GOT3 (cell line): ENCODE data around the gene ETFDH.
"Not testable (repeated sequence)": the region's sequence is repeated elsewhere in the genome, so short reads cannot be mapped to it uniquely, and the experiment has no call there.

Experiments used
- DNase-seq: peaks from one replicate; lab custom pipeline; 2025; ENCODE audit warnings: mixed read lengths; lab: John Stamatoyannopoulos, UW

The ETFDH gene

DNA sequence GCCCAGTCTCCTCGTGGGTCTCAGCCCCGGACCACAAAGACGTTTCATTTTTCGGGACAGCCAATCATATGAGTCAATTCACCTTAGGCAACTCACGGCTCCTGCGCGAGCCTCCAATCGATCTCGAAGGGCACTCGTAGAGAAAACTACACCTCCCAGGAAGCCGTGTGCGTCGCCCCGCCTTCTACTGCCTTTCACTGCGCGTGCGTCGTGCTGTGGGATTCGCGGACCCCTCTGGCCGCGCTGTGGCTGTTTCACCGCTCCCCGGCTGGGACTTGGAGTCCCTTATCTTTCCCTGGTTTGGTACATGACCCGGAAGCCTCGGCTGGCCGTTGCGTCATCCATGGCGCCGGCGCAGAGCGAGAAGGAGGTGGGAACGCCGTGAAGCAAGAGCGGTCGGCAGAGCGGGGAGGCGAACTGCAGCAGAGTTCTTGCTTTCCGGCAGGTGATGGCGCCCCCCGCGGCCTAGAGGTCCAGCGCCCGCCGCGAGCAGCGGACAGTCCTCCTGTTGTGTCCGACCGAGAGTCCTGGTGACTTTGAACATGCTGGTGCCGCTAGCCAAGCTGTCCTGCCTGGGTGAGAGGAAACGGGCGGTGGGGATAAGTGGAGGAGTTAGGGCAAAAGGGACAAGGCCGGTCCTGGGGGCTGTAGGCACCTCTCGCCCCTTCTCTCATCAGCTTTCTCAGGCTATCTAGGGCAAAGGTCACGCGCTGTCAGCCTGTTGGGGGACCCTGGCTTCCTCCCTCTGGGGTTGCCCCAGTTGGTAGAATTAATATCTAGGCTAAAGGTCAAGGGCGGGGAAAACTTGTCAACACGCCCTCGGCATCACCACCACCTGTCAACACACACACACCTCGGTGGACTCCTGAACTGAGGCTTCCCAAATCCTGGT, at the start of gene ETFDH:
Gene ETFDH, plus strand, starts transcription at position 382 of the 892 bp plus-strand sequence. Its CDS starts 161 bp downstream, at position 543.
- peak; percentile 86 for DNase-seq

DNA sequence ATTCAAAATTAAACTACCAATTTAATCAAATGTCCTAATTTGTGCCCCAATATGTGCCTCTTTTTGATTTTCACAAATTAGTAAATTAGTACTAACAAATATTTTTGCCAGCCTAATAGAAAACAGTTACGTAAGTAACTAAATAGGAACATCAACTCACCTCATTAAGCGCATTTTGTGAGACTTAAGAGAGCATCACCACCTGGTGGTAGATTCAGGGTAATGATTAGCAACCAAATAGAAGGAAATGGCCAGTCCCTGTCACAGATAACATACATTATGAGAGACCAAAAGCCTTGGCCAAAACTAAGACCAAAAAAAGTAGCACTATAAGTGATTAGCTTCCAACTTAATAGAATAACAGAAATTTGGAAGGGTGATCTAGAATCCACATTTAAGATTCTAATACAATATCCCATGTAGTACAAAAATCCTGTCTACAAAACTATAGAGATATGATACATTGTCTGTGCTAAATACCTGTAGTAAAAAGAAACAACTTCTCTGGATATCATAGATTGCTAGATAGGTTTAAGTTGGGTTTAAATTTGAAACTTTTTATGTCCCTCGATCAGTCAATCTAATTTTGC, 47.1 kb upstream of the ETFDH start:
- DNase-seq = no peak

DNA sequence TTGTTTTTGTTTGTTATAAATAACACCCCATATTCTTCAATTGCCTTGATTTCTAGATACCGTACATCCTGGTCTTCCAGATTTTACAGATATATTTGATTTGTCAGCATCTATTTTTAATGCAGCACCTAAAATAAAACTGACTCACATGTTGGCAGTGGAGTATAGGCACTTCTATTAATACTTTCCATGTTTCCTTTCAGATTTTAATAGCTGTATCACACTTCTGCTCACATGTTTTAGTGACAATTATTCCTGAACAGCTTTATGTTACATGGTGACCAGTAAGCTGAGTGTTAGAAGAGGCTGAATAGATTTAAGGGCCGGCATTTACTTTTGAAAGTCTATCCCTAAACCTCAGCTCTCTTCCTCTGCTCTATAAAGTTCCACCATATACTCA, 46.6 kb upstream of the ETFDH start:
- DNase-seq = no peak

DNA sequence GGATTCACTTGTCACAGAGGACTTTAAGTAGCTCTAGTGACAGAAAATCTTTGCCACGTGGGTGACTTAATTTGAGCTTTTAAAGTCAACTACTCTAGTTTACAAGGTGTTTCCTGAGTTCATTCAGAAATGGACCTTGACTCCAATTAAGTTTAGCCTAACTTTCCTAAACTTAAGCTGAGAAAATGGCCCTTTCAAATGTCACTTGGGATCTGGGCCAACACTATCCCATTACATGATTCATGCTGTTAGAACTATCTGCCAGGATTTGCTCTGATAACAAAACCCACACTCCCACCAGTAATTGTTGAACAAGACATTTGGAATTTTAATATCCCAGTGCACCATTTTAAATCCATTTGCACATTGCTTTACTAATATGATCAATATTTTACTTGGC, 41.2 kb upstream of the ETFDH start:
- DNase-seq = no peak

DNA sequence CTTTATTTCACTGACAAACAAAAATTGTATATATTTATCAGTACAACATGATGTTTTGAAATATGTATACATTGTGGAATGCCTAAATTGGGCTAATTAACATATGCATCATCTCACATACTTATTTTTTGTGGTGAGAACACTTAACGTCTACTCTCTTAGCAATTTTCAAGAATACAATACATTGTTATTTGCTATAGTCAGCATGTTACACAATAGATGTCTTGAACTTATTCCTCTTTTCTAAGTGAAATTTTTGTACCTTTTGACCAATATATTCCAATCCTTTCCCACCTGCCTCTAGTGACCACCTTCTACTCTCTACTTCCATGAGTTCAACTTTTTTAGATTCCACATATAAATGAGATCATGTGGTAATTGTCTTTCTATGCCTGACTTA, 35.5 kb upstream of the ETFDH start:
- DNase-seq = no peak

DNA sequence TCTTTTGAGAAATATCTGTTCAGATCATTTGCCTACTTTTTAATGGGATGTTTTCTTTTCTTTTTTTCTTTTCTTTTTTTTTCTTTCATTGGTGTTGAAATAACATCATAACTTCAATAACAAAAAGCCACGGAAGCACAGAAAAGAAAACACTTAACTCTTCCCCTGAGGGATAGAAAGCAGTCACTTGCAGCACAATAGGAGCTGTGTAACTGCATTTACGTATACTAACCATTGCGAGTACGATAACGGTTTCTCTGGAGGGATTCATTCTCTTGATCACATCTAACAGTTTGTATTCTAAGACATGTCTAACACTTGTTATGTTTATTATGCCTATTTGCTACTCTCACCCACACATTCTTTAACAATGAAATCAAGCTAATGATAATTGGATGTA, 27.7 kb upstream of the ETFDH start:
- no peak for DNase-seq

DNA sequence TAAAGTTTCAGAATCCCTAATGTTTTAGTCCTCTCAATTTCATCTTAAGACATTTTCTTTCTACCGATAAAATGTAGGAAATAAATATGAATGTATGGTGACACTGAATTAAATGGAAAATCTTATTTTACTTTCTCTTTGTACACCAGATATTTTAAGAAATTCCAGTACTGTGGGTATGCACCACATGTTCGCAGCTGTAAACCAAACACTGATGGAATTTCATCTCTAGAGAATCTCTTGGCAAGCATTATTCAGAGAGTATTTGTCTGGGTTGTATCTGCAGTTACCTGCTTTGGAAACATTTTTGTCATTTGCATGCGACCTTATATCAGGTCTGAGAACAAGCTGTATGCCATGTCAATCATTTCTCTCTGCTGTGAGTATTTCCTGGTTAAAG, 27.3 kb upstream of the ETFDH start:
- no peak for DNase-seq

DNA sequence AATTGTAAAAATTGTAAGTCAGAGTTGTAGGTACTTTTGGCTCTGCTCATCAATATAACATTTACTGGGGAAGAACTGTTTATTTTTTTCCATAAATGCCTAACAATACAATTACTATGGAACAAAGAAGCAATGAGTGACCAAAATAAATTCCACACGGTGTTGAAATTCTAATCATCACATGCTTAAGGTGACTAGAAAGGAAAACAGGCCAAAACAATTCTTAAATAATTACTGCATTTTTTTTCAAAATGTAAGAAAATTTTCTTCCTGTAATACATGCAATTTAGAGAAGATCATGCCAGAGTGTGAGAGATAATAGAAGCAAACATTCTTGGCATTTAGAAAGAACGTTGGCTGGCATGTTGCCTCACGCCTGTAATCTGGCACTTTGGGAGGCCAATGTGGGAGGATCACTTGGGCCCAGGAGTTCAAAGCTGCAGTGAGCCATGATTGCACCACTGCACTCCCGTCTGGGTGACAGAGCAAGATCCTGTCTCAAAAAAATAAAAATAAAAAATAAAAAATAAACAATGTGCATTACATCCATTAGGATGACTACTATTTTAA, 22.9 kb upstream of the ETFDH start:
- no peak for DNase-seq

DNA sequence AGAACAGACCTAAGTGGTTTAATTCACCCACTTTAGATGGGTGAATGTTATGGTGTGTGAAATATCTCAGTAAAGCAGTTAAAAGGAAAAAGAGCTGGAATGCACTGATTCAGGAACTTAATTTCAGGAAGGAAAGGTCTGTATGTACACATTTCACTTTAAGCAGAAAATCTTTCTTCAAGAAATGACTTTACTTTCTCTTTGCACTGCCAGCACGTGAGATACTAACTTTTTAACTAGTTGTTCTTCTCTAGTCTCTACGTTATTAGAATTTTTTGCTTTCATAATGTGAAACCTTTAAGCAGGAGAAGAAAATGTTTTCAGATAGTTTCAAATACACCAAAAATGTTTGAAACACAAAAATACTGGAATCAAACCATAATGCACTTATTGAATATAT, 19.2 kb upstream of the ETFDH start:
- DNase-seq = no peak

DNA sequence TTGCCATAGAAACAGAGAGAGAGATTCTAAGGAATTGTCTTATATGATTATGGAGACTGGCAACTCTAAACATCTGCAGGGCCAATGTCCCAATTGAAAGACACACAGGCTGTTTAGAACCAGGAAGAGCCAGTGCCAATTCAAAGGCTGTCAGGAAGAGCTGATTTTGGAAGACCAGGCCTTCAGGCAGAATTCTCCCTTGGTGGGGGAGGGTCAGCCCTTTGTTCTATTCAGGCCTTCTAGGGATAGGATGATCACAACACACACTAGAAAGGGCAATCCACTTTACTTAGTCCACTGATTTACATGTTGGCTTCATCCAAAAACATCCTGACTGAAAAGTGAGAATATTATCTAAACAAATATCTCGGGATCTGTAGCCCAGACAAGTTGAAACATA, 15.7 kb upstream of the ETFDH start:
- no peak for DNase-seq

DNA sequence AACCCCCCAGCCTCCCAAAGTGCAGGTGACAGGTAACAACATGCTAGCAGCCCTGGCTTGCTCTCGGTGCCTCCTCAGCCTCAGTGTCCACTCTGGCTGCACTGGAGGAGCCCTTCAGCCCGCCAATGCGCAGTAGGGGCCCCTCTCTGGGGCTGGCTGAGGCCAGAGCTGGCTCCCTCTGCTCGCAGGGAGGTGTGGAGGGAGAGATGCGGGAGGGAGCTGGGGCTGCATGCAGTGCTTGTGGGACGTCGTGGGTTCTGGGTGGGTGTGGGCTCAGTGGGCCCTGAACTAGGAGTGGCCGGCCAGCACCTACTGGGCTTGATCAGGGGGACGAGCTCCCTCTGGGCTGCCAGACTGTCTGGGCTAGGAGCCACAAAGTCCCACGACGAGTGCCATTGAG, 14.8 kb upstream of the ETFDH start:
- DNase-seq = no peak

DNA sequence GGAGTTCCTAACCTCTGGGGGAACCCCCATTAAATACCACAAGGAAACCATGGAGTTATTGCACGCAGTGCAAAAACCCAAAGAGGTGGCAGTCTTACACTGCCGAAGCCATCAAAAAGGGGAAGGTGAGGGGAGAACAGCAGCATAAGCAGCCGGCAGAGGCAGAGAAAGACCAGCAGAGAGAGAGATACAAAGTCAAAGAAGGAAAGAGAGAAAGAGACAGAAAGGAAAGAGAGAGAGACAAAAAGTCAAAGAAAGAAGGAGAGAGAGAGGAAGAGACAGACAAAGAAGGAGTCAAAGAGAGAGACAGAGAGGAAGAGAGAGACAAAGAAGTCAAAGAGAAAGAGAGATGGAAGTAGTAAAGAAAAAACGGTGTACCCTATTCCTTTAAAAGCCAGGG, 8.8 kb upstream of the ETFDH start:
- DNase-seq = not testable (repeated sequence)

DNA sequence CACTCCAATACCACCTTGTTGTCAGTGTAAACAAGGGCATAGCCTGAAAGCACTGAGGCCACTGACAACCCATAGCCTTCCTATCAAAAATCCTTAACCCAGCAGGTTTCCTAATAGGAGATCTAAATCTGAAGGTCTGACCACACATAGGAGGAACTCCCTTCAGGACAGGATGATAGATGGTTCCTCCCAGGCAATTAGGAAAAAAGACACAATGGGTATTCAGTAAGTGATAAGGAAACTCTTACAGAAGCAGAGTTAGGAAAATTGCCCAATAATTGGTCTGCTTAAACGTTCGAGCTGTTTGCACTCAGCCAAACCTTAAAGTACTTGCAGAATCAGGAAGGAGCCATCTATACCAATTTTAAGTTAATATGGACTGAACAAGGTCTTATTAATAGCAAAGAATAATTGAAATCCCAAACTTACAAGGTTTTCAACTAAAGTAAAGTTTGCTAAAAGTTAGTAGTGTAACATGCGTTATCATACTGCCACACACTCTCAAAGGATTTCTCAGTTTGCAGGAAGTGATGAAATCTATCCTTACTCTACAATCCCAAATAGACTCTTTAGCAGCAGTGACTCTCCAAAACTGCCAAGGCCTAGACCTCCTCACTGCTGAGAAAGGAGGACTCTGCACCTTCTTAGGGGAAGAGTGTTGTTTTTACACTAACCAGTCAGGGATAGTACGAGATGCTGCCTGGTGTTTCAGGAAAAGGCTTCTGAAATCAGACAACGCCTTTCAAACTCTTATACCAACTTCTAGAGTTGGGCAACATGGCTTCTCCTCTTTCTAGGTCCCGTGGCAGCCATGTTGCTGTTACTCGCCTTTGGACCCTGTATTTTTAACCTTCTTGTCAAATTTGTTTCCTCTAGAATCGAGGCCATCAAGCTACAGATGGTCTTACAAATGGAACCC, 8.1 kb upstream of the ETFDH start:
- DNase-seq = not testable (repeated sequence)

DNA sequence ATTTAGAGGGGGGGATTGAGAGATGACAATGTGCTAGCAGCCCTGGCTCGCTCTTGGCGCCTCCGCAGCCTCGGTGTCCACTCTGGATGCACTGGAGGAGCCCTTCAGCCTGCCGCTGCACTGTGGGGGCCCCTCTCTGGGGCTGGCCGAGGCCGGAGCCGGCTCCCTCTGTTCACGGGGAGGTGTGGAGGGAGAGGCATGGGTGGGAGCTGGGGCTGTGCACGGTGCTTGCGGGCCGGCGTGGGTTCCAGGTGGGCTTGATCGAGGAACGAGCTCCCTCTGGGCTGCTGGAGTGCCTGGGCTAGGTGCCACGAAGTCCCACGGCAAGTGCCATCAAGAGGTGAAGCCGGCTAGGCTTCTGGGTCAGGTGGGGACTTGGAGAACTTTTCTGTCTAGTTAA, 7.3 kb upstream of the ETFDH start:
- no peak for DNase-seq

DNA sequence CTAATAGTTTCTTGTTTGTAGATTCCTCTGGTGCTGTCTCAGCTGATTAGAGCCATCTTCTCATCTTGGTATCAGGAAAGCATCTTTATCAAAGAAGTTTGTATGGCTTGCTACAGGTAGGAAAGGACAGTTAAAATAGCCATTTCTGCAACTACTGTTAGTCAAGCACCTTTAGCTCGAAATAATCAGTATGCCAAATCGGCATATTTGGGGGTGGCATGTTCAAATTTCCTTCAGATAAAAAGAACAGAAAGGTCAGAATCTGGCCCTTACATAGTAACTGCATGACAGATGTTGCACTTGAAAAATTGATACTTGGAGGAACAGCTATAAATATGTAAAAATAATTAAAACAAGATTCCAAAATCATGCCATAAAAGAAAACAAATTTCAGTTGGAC, 5.2 kb upstream of the ETFDH start:
- no peak for DNase-seq

DNA sequence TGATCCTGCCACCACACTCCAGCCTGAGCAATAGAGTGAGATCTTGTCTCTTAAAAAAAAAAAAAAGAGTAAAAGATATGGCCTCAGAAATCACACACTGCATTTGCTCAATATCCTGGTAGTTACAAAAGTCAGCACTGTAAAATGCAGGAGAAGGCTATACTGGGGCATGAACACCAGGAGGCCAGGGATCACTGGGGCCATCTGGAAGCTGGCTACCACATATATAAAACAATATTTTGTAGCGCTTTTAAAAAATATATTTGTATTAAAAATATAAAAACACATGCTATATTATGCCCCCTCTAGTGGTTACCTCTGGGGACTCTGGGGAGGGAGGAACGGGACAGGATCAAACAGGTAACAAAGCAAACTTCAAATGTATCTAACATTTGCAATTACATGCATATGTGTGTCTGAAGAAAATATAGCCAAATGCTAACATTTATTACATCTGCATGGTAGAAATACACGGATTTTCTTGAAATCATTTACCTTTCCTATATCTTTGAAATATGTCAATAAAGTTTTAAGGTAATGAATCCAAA, 4.4 kb upstream of the ETFDH start:
- no peak for DNase-seq

DNA sequence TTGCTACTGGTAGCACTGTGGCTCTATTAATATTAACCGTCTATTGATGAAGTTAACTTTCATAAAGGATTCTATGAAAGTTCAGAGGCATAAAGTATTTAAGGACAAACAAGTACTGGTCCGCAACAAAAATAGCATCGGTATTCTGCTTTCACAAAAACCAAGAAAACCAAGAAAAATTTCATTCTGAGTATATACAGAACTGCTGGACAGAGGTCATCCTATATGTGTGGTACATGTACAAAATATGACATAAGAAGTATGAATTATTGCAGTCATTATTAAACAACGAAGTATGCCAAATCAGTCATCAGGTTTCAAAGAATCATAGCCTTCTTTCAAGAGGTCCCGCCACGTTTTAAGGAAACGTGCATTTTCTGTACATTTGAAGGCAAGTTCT, 2.8 kb upstream of the ETFDH start:
- DNase-seq = no peak

DNA sequence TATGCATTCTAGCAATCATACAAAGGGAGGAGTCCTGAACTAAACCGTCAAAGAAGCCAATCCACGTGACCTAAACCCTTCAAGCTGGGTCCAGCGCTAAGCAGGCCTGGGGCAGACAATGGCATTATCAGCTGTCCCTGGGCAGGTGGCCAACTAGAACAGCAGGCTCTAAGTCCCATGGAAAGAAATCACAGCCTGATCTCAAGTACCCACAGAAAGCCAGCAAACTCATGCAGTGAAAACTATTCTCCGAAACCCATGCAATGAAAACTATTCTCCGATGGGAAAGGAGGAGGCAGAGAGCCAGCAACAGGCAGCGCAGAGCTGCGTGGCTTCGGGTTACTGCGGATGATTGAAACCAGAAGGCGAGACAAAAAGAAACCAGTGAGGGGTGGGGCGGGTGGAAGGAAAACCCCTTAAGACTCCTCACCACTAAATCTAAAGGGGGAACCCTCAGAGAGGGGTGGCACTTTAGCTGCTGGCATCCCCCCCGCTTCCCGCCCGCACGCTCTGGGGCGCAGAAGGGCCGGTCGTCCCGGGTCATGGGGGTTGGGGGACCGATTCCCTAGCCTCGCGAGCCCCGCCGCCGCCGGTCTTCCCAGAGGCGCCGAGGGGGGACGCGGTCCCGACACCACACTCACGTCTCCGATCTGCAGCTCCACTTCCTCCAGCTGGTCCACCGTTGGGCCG, 976 bp upstream of the ETFDH start:
- DNase-seq = no peak

DNA sequence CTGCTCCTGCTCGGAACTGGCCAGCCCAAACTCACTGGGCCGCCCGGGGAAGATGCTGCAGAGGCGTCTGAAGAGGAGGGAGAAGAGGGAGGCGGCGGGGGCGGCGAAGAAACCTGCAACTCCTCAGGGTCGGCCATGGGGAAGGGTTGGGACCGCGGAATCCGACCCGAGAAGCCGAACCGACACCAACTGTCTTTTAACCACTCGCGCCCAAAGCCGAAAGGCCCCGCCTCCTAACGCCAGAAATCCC, 506 bp upstream of the ETFDH start, which contains the start of gene C4orf46:
Gene C4orf46, minus strand, starts transcription at position 223 of the 250 bp plus-strand sequence. Its CDS starts 86 bp downstream, at position 137.
- DNase-seq = no peak

DNA sequence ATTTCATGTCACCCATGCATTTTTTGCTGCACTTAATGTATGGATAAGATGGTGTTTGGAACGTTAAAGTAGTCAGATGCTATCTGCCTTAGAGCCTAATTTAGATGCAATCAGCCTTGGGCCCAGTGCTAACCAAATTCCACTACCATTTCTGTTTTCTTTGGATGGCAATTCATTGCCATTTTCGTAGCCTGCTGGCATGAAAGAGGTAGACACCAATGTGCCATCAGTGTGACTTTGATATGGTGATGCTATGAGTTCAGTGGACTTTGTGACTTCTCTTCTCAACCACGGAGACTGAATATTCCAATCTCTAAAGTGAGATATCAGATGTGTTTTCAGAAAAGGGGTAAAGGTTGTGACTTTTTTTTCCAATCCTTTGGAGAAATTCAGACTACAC, 1.5 kb downstream of the ETFDH start:
- DNase-seq = no peak

DNA sequence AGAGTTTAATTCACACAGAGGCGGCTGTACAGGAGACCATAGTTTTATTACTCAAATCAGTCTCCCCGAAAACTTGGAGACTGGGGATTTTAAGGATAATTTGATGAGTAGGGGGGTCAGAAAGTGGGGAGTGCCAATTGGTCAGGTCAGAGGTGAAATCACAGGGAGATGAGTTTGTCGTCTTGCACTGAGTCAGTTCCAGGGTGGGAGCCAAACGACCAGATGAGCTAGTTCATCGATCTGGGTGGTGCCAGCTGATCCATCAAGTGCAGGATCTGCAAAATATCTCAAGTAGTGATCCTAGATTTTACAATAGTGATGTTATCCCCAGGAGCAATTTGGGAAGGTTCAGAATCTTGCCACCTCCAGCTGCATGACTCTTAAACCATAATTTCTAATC, 4.0 kb downstream of the ETFDH start:
- no peak for DNase-seq

DNA sequence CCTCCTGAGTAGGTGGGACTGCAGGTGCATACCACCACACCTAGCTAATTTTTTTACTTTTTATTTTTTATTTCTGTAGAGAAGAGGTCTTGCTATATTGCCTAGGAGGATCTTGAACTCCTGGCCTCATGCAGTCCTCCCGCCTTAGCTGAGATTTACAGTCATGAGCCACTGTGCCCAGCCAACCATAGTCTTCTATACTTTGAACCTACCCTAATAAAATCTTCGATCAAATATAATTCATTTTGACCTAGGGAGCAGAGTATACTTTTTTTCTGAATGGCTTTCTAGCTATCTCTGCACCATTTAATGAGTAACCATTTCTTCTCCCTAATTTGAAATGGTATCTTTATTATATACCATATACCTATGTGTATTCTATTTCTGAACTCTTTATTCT, 6.7 kb downstream of the ETFDH start:
- no peak for DNase-seq
